Ramos (cell line): ENCODE measurements around the gene RABGAP1.

Experiments used
- in situ Hi-C: fragments of 300-500 bp; cut with MboI; formaldehyde crosslinking; loops from one replicate; pipeline ENCODE4 v1.14.3; 2022; ENCODE audit warnings: low sequenced_read_pairs; ENCODE audit not compliant: unreplicated experiment

RABGAP1 gene

DNA sequence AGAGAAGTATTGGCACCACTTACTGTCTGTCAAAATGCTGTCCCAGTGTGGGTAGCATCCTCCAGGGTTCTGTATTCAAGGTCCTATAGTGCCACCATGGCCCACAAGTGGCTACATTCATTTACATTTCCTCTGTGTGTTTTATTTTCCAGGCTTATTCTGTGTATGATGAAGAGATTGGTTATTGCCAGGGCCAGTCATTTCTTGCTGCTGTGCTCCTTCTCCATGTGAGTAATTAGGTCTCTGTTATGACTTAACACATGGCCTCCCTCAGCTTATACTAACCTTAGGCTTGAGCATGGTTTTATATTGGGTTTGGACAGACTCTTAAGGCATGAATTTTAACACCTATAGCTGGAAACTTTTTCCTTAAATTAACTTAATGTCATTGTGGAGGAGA is 129.4 kb downstream of the RABGAP1 start:
- in situ Hi-C loops, result no loop called here

DNA sequence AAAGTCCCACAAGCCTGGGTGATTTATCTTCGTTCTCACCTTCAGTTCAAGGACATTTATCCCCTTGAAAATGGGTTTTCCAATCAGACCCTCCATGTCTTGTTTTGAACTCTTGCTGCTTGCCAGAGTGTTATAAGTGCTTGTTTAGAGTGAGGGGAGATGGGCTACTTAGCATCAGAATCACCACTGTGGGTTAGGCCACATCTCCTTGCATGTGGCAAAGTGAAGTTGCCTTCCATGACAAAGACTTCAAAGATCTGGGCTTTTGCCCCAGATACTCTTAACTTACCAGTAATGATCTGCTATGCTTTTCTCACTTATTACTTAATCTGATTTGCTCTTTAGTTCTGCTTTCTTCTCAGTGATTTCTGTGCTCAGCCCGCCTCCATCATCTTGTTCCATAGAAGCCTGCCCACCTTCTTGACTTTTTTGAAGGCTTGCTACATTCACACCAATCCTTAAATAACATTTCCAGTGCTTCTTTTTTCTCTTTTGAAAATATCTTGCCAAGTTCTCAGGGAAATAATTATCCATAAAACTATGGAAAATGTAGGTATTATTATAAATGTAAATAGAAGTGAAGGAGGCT is 131.7 kb downstream of the RABGAP1 start:
- in situ Hi-C loops, result no loop called here

DNA sequence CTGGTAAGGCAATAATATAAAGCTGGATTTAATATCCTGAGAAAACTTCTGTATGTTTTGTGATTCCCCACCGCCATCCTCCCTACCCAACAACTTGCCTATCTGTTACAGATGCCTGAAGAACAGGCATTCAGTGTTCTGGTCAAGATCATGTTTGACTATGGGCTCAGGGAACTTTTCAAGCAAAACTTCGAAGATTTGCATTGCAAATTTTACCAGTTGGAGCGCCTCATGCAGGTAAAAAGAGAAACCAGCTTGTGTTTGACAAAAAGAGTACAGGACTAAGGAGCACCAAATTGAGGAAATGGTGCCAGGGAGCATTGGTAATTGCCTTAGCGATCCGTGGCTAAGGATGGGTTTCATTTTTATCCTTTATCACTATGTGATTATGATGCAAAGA is 132.6 kb downstream of the RABGAP1 start:
- in situ Hi-C loops, result no loop called here

DNA sequence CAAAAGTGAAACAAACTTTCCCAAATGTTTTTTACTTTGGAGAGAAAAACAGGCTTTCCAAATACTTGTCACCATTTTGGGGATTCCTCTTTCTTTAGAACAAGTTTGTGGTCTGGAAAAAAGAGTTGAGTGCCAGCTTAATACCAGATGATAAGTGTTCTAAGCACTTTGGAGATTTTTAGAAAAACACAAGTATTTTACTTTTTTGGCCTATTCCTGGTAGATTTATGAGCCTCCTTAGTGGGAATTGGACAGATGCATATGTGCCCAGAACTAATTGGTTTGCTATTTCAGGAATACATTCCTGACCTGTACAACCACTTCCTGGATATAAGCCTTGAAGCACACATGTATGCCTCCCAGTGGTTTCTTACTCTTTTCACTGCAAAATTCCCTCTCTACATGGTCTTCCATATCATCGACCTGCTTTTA is 133.2 kb downstream of the RABGAP1 start:
- in situ Hi-C loops, result no loop called here

DNA sequence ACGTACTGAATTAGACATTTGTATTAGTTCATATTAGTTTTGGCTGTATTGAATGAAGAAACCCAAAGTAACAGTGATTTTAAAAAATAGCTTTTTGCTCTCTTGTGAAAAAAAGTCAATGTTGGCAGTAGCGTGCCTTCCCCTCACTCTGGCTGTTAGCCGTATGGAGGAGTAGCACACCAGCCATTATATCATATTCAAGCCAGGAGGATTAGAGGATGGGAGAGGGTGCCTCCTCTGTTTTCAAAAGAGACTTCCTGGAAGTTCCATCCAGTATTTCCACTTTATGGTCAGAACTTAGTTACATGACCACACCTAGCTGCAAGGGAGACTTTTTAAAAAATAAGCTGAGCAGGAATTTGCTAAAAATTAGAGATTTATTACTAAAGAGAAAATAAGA is 133.8 kb downstream of the RABGAP1 start:
- in situ Hi-C loops, result no loop called here

DNA sequence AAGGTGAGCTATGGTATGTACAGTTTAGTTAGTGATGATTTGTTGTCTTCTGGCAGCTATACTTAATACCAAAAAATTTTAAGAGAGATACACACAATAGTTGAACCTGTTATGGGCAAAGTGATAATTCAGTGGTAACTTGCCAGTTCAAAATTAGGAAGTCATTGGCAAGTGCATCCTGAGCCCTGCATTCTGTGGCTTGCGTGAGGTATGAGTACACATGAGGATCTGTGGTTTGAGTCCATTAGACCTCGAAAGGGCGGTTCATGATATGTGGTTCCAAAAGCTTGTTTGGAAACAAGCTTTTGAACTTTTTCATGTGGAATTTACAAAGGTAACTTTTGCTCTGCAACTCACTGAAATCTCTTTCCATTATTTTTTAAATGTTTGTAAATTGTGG is 139.6 kb downstream of the RABGAP1 start:
- in situ Hi-C loops, result loop anchor here (5.0 kb wide), 1 partner anchor 272 kb away; no protein-coding TSS in a partner anchor

DNA sequence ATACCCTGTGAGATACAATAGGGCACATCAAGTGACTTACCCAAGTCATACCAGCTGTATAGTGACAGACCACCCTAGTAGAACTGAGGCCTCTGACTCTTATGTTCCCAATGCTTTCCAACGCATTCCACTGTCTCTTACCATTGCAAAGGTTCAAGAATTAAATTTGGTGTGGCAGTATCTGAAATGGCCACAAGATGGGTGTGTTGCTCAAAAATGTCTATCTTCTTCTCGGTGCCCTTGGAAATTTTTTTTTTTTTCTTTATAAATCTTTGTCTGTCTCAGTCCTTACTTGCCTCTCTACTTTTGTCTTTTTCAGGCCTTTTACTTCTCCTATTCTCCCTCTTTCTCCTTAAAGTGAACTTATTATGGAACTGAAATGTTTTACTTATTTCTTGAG is 141.0 kb downstream of the RABGAP1 start:
- in situ Hi-C loops, result loop anchor here (5.0 kb wide), 1 partner anchor 270 kb away; no protein-coding TSS in a partner anchor

DNA sequence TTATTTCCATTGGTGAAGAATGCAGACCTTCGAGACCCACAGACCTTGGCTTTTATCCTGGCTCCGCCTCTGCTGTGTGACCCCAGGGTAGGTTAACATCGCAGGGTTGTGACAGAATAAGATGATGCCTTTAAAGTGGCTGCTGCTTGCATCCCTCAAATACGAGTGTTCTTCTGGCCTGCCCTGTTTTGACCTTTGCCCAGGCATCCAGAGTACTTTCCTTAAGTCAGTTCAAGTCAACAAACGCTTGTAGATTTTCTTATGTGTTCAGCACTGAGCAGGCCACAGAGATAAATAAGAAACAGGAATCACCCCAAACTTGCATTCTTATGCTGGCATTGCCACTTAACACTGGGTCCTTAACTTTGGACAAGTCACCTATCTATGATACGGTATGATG is 142.9 kb downstream of the RABGAP1 start:
- in situ Hi-C loops, result loop anchor here (5.0 kb wide), 1 partner anchor 269 kb away; no protein-coding TSS in a partner anchor

DNA sequence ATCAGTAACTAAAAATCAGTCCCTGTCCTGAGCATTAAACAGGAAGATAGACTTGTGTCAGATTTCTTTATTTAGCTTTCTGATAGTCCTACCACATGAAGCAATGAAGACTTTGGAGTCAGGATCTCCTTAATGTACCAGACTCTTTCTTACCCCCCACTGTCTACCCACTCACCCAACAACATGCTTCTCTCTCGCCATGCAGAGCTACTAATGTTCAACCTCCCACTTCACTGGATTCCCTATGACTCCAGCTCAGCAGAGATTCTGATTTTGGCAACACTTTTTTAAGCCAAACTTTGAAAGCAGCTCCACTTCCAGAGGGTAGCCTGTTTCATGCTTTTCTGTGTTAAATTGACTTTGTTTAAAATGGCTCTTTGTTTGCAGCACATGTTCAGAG is 143.4 kb downstream of the RABGAP1 start:
- in situ Hi-C loops, result loop anchor here (5.0 kb wide), 1 partner anchor 268 kb away; no protein-coding TSS in a partner anchor

DNA sequence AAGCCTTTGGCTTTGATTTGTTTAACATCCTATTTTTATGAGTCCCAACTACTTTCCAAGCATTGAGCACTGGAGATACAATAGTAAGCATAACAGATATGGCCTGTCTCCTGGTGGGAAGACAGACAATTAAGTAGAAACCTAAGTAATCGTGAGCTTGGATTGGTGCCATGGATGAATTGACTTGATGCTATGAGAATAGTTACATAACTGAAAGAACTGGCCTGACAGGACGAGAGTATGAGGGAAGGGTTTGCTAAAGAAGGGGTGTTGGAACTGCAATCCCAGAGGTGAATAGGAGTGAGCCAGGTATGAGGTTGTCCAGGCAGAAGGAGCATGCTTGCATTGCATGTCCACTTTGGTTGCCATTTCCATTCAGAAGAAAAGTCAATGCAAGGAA is 145.1 kb downstream of the RABGAP1 start:
- in situ Hi-C loops, result no loop called here

DNA sequence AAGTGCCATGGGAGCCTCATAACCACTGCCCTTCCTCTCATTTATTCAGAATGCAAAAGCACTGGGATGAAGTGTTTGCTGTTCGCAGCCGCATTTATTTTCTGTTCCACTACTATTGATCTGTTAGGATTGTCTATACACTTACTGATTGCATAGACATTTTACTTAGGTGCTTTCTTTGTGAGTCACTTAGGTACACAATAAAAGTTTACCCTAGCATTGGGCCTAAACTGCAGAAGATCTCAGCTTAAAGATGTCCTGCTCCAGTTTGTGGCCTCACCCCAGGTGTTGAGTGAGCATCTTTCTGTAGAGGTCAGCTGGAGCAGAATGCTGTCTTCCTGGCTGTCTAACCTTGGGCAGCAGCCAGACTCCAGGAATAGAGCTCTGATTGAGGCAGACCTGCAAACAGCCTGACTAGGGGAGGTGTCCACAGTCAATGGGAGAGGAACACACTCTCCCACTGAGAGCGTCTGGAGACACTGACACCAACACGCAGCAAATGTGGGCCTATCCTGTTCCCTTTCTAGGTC is 146.6 kb downstream of the RABGAP1 start:
- in situ Hi-C loops, result no loop called here

DNA sequence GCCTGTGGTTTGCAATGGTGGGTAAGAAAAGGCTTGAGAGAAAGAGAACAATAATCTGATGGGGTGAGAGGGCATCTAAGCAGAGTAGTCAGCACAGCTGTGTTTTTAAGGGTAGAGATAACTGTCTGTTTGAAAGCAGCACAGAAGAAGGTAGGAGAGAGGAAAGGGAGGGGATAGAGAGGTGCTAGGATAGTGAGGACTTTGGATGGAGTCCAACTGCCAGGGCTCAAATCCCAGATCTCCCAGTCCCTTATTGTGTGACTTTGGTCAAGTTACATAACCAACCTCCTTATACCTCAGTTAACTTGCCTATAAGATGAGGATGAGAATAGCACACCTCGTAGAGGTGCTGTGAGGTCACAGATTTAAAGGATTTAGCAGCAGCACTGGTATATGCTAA is 148.2 kb downstream of the RABGAP1 start:
- in situ Hi-C loops, result no loop called here

DNA sequence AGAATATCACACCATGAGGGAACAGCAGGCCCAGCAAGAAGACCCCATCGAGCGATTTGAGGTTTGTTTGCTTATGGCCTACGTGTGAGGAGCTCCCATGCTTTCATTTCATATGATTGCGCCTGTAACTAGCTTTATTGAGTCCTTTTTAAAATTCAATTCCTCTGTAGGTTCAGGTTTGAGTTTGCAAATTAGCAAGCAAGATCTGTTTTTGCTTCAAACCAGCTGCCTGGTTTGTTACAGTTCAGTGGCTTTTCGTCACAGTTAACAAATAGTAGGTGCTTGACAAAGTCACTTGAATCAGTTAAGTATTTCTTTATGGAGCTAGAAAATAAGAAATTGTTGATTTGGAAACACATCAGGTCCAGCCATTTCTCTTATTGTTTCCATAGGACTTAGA is 149.0 kb downstream of the RABGAP1 start:
- in situ Hi-C loops, result no loop called here

DNA sequence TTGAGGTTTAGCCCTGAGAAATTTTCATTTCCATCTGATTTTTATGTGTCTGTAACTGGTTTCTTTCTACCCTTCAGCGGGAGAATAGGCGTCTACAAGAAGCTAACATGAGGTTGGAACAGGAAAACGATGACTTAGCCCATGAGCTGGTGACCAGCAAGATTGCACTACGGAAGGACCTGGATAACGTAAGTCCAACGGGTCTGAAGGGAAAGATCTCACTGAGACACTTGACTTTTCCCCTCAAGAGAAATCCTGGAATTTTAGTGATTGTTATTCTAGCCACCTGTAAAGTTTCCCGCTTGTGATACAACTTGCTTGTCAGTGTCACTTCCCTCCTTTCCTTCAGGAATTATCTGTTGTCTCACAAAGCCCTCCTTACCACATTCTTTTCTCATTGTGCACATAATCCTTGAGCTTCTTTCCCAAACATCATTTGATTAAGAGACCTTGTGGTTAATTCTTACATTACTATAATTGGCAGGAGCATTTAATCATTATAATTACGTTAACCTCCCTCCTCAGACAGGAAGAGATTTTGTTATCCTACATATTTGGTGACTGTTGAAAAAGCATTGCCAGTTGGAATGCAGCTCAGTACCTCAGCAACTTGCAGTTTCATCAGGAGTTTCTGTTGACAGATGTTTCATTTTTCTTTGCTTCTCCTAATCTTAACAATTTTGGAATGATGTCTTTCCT is 149.5 kb downstream of the RABGAP1 start:
- in situ Hi-C loops, result no loop called here

DNA sequence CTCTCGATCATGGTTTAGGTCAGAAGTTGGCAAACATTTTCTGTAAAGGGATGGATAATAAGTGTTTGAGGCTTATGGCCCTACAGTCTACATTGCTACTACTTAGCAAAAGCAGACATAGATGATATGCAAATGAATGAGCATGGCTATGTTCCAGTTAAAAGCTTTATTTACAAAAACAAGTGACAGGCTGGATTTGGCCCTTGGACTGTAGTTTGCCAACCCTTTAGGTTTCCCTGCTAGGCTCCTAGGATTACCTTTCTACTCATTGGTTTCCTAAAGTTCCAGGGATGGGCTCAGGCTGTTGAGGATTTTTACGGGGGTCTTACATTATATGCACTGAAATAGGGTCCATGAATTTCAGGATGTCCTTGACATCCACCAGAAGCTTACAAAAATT is 150.1 kb downstream of the RABGAP1 start:
- in situ Hi-C loops, result no loop called here

DNA sequence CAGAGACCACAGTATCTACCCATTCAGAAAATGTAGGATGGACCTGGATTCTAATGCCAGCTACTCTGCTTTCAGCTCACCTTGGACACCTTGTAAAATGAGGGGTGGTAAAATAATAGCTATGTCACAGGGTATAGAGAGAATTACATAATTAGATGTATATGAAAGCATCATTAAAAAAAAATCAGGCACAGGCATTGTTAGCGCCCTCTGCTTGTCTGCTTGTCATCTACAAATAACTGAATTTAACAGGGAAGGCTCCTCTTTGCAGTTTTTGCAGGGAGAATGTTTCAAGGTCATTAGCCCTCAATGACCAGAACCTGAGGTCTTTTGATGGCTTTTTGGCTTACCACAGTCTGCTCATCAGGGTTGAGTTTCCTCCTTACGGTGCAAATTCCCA is 150.6 kb downstream of the RABGAP1 start:
- in situ Hi-C loops, result no loop called here

DNA sequence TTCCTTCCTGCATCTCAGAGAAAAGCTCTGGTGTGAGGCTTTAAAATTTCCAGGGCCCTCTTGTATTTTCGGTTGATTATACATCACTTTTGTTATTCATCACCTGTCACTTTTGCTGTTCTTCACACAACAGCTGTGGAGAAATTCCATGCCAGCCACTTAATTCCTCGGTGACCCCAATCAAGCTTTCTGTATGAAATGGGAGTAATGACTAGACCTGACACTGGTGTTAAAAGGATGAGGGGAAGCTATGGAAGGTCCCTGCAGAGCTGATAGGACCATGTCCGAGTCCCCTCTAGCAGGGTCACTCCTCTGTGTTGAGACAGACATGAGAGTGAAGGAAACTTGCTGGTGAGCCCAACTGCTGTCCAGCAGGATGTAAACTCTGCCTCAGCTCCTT is 152.3 kb downstream of the RABGAP1 start:
- in situ Hi-C loops, result no loop called here

DNA sequence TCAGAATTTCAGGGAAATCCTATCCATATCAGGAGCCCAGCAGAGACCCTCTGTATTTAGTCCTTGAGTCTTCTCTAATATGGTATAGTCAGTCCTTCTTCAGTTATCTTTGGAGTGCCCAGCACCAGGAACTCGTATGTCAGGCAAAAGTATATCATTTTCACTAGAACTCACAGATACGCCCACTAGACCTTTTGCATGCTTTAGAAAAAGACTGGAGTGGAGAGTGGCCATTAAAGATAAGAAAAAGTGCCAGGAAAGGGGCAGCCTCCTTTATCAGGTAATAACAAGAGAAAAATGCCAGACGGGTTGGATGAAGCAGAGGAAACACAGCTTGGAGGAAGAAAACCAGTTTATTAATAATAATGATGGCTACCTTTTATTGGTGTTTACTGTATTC is 156.2 kb downstream of the RABGAP1 start:
- in situ Hi-C loops, result no loop called here

DNA sequence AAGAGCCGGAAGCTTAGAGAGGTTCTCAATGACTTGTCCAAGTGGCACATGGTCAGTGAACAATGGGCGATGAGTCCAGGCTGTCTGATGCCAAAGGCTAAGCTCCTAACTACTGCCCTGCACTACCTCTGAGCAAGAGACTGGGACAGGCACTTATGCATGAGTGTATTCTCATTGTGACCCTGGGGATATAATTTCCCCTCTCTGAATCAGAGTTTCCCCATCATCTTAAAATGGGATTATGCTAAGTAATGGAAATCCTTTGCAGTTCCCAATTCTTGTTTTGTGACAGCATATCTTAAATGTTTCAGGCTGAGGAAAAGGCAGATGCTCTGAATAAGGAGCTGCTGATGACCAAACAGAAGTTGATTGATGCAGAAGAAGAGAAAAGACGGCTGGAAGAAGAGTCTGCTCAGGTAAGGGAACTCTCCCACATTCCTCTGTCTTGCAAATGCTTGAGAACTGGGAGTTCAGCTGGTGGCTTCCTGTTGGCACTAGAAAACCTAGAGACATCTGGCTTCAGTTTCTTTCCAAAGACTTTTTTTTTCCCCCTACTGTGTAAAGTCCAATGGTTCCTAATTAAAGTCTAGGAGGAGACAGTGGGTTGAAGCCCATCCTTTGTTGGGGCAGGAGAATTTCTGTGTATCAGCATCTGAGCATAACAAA is 156.7 kb downstream of the RABGAP1 start:
- in situ Hi-C loops, result no loop called here

DNA sequence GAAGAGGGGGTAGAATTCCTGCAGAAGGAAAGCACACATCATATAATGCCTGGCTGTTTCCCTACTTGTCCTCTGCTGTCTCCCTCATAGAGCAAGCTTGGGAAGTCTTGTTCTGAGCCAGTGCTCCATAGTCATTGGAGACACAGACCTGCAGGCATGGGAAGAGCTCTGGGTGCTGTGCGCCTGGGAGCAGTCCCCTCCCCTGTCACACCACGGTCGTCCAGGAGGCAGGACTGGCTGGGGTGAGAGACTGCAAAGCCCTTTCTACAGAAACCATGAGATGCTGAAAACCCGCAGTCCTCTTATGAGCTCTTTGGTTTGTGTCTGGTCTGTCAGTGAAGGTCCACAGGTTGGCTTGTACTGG is 157.3 kb downstream of the RABGAP1 start:
- in situ Hi-C loops, result no loop called here

DNA sequence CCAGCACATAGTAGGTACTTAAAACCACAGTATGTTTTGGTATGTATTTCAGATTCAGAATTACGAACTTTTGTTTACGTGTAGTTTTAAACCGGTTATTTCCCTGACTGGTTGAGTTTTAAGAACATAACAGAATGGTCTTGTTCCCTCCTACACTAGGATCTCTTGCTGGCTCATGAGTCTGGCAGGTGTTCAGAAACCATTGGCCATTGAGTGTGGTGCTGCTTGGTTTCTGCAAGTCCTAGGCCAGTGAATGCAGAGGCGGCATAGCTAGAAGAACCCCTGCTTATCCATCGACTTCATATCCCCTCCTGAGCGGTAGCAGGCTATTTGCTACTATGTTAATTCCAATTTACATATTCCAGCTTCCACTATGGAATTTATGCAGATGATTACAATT is 158.2 kb downstream of the RABGAP1 start:
- in situ Hi-C loops, result no loop called here
